GM21576 (cell line): ENCODE results near the gene LRFN5.
"Not testable (repeated sequence)": the region's sequence is repeated elsewhere in the genome, so short reads cannot be mapped to it uniquely, and the experiment has no call there.

Experiments
- ATAC-seq: cut with Tn5 transposase; IDR thresholded peaks from one replicate; pipeline ENCODE4 v1.9.1; 2021; ENCODE audit warnings: mild to moderate bottlenecking, moderate library complexity; ENCODE audit not compliant: unreplicated experiment

LRFN5 gene

DNA sequence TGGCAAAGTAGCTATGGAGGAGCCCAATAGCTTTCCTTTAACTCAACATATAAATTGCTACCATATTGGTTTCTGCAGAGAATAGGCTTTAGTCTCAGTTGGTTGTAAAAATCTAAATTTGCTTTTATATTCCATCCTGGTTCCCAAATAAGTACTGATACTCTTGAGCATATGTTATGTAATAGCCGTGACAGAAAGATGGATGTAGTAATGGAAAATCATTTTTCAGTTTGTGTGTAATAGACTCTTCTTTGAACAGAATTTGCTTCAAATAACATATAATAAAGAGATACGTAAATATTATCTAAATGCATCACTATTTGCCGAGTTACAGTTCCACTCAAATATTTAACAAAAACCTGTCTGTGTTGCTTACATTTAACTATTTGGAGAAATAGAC, 271.6 kb downstream of the LRFN5 start:
- no peak for ATAC-seq

DNA sequence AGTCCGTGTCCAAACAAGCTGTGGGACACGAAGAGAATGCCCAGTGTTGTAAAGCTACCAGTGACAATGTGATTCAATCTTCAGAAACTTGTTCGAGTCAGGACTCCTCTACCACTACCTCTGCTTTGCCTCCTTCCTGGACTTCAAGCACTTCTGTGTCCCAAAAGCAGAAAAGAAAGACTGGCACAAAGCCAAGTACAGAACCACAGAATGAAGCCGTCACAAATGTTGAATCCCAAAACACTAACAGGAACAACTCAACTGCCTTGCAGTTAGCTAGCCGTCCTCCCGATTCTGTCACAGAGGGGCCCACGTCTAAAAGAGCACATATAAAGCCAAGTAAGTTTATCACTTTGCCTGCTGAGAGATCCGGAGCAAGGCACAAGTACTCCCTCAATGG, 284.9 kb downstream of the LRFN5 start:
- no peak for ATAC-seq

DNA sequence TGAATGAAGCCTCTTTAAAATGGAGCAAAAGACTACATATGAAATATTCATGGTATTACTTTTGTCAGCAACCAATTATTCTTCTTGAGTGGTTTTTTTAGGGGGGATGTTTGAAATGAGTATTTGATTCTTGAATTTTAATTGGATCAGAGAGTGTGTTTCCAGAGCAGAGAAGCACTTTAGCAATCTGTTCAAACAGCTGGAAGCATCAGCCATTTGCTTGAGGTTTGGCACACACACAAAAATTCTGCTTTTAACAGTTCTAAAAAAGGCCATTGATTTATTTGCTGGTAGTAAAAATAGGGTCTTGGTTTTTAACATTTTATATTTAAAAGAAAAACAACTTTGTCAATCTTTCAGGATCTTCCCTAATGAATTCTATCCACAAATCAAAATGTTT, 292.7 kb downstream of the LRFN5 start:
- ATAC-seq: no peak

DNA sequence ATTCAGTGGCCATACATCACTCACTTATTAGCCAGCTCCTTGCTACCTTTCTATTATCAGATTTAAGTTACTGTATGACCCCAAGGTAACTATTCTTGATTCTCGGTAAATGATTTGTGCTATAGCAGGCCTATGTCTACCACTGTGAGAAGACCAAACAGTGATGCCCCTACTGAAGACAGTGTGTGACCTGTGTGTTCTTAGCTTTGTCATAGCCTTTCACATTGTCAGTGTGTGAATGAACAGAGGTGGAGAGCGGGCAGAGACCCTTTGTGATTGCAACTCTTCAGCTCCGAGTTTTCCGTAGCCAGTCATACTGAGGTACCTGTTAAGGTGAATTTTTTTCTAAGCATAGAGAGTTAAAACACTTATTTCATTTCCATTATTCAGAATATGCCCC, 294.0 kb downstream of the LRFN5 start:
- no peak for ATAC-seq

DNA sequence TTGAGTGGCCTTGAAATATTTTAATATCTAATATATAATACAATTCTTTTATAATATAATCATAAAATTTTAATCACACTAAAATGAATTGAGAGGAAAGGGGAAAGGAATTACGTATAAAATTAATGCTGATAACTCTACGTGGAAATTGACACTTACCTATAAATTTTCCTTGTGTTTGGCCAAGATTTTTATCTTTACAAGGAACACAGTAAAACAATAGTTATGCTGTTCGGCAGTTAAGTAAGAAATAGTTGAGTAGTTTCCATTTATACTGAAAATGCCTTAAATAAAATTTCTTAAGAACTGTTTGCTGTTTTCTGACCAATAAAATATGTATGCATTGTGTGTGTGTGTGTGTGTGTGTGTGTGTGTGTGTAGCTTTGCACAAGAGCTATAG, 294.4 kb downstream of the LRFN5 start:
- ATAC-seq: no peak

DNA sequence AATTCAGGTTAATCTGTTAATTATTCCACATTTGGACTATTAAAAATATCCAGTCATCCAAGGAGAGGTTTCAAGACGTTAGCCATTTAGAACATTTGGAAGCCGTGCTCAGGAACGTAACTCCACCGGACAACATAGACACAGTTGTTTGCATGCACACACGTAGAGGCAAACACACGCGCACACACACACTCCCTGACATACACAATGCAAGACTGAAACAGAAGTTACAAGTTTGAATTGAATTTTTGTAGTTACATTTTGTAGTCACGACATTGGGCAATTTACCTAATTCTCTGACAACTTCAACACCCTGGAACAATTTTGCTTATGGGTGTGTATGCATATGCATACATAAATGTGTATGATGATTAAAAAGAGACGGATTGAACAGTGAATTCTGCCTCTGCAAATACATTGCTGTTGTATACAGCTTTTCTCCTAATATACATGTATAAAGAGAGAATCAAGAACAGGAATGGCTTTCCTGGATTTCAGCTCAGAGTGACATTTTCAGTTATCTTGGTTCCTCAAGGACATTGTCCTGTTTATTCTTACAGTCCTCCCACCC, 298.8 kb downstream of the LRFN5 start:
- ATAC-seq: no peak

DNA sequence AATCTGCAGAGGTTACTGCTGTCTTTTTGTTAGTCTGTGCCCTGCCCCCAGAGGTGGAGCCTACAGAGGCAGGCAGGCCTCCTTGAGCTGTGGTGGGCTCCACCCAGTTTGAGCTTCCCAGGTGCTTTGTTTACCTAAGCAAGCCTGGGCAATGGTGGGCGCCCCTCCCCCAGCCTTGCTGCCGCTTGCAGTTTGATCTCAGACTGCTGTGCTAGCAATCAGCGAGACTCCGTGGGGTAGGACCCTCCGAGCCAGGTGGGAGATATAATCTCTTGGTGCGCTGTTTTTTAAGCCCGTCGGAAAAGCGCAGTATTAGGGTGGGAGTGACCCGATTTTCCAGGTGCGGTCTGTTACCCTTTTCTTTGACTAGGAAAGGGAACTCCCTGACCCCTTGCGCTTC, 304.5 kb downstream of the LRFN5 start:
- not testable (repeated sequence) for ATAC-seq

DNA sequence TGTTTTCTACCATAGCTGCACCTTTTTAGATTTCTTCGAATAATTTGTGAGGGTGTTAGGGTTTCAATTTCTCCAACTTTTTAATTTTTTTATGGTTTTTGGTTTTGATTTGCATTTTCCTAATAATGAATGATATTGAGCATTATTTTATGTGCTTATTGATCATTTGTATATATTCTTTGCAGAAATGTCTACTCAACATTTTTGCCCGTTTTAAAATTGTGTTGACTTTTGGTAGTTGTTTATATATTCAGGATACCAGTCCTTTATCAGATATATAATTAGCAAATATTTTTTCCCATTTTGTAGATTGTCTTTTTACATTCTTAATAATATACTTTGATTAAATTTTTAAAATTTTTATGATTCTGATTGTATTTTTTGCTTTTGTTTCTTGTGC, 306.7 kb downstream of the LRFN5 start:
- no peak for ATAC-seq

DNA sequence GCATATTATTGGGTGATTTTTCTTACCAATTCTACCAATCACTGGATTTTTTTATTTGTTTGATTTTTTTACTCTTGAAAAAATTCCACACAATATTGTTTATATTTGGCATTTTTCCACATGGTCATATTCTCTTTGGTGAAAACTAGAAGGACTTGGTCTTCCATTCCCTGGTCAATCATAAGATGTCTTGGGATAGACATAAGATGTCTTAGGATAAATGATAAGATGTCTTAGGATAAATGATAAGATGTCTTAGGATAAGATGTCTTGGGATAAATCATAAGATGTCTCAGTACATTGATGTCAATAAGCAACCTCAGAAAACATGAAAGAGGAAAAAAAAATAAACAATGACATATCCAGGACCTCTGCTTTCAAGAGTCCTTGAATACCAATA, 309.1 kb downstream of the LRFN5 start:
- no peak for ATAC-seq

DNA sequence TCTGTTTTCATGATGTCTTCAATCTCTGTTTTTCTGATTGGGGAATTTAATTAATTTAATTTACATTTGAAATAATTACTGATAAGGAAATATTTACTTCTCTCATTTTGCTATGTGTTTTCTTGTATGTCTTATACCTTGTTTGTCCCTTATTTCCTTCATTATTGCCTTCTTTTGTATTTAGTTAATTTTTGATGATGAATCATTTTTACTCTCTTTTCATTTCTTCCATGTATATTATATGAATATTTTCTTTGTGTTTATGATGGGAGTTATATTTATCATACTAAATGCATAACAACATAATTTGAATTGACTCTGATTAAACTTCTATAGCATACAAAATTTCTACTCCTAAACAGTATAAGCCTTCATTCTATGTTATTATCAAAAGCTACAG, 309.6 kb downstream of the LRFN5 start:
- ATAC-seq: no peak

DNA sequence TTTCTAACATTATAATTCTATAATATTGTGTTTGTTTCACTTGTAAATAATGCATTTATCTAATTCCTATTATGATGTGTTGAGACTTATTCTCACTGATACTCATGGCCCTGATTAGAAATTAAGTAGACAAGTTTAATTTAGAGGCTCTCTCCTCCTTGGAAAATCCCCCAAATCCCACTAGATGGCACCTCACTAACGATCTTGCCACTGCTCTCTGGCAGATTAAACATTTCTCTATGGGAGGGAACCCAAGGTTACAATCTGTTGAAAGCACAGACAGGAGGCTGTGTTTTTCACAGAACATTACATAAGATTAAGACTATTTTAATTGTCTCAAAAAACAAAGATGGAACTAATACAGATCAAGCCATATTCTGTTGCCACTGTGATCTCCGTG, 318.7 kb downstream of the LRFN5 start:
- no peak for ATAC-seq

DNA sequence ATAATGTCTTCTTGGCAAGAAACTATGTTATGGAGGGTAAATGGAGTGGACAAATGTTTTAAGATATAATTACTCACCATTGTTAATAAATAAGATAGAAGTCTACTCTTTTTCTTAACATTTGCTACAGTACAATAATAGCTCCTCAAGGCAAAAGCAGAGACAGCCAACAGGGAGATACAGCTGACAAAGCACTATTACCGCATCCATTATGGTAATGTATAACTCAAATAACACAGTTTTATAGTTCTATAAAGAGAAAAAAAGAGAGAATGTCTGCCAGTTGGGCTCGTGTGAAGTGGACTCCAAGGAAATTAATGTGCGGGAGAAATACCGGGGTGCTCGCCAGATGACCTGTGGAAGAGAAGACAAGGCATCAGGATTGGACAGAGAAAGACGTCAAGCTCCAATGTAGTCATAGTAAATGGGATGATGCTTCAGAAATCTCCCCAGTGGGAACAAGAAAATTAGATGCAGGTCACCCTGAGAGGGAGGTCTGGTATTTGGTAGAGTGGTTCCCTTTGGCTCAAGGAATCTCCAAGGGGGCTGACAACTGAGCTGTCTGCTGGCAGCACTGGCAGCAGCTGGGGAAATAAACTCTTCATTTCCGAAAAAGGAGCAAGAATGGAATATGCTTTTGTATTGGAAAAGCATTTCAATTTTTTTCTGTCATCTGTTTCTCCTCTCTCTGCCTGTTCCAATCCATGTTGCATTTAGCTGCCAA, 343.9 kb downstream of the LRFN5 start:
- ATAC-seq: no peak
